ENCODE measurements around the gene NRG3. TPM values are rescaled to one million over a fixed set of nuclear protein-coding genes. Genes with fewer than 3 reads are reported as not detected.

Gene NRG3
- total RNA-seq, 1 experiment from 2014 or later = not detected

- BruUV-seq (replicated peaks) = no TSS peak
- Histone ChIP-seq H3K9ac (ENCODE audit: low read length) (no peak overlapping the region), H2AFZ (ENCODE audit: low read depth, low read length, poor library complexity, severe bottlenecking) (no peak overlapping the region), H3K9me3 (ENCODE audit: control insufficient read depth in 1 of 2, insufficient read depth in 1 of 2, low read depth in 1 of 2, low read length in 2 of 2) (peaks cover 0 to 9% of the 10 kb centered on the region in 2 experiments; a peak in 3 of 4 replicates), H3K27ac (ENCODE audit: low read depth, low read length) (no peak overlapping the region), H3K9me2 (ENCODE audit: insufficient read depth) (no peaks in the 10 kb centered on the region), H3K79me2 (ENCODE audit: insufficient read depth, low read length) (no peaks in the 10 kb centered on the region), H3K4me3 (replicated peaks in 1 of 2; ENCODE audit: low read depth in 1 of 2, low read length in 2 of 2) (no peak overlapping the region), H3K4me2 (ENCODE audit: low read length) (no peak overlapping the region), H3K4me1 (ENCODE audit: control insufficient read depth in 1 of 2, insufficient read depth in 2 of 2, low read length in 2 of 2) (no peaks in the 10 kb centered on the region), H3K27me3 (ENCODE audit: insufficient read depth, low read length) (no peaks in the 10 kb centered on the region), H3K36me3 (ENCODE audit: control insufficient read depth in 1 of 2, insufficient read depth in 2 of 2, low read length in 2 of 2) (no peaks in the 10 kb centered on the region), H4K20me1 (ENCODE audit: insufficient read depth) (no peaks in the 10 kb centered on the region)
- ChIA-PET RAD21 (ENCODE audit: low non-redundant PET in 1 of 2, low total read pairs in 2 of 2, uncharacterized antibody in 2 of 2, unreplicated experiment in 2 of 2) (no interaction called here), POLR2A (no interaction called here), CTCF (no interaction called here)
- DNase-seq (ENCODE audit: low read depth, low spot score) = no peak
- ATAC-seq = no peak
- TF ChIP-seq ZNF274 (IDR thresholded peaks at IDR 0.05; ENCODE audit: low read depth, low read length) (no peak), POLR2A (IDR thresholded peaks at IDR 0.05; ENCODE audit: borderline replicate concordance, extremely low read depth, insufficient read depth, insufficient read length) (no peak), ZFX (IDR thresholded peaks at IDR 0.05) (no peak), TCF7L2 (IDR thresholded peaks at IDR 0.05; ENCODE audit: borderline replicate concordance, extremely low read depth, insufficient read depth, insufficient read length) (no peak), POLR2AphosphoS5 (IDR thresholded peaks at IDR 0.05; ENCODE audit: low read depth, low read length) (no peak), FOSL1 (IDR thresholded peaks at IDR 0.05; ENCODE audit: low read depth) (no peak)
- intact Hi-C loops (cut with micrococcal nuclease) = no loop called here
These were observed 11.2 kb upstream of the NRG3 start for GRCh38 chr10:81863771-81864170.

DNA sequence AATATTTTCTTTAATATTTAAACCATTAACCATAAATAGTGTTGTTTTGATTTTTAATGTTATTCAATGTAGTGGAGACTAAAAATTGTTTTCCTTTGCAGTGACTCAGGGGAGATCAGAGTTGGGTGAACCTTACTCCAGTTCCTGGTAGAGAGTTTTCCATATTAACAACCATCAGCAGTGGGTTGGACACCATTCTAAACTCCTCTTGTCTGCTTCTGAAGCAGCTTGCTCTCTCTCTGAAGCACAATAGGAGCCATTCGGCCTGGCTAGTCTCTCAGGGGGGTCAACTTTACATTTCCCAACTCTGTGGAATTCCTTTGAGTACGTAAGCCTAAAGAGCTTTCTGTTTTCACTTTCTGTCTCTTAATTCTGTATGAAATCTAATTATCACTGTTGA is 9.4 kb upstream of the NRG3 start:
- ATAC-seq = no peak
- TF ChIP-seq, protein P1, sequence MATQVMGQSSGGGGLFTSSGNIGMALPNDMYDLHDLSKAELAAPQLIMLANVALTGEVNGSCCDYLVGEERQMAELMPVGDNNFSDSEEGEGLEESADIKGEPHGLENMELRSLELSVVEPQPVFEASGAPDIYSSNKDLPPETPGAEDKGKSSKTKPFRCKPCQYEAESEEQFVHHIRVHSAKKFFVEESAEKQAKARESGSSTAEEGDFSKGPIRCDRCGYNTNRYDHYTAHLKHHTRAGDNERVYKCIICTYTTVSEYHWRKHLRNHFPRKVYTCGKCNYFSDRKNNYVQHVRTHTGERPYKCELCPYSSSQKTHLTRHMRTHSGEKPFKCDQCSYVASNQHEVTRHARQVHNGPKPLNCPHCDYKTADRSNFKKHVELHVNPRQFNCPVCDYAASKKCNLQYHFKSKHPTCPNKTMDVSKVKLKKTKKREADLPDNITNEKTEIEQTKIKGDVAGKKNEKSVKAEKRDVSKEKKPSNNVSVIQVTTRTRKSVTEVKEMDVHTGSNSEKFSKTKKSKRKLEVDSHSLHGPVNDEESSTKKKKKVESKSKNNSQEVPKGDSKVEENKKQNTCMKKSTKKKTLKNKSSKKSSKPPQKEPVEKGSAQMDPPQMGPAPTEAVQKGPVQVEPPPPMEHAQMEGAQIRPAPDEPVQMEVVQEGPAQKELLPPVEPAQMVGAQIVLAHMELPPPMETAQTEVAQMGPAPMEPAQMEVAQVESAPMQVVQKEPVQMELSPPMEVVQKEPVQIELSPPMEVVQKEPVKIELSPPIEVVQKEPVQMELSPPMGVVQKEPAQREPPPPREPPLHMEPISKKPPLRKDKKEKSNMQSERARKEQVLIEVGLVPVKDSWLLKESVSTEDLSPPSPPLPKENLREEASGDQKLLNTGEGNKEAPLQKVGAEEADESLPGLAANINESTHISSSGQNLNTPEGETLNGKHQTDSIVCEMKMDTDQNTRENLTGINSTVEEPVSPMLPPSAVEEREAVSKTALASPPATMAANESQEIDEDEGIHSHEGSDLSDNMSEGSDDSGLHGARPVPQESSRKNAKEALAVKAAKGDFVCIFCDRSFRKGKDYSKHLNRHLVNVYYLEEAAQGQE (IDR thresholded peaks at IDR 0.05; ENCODE audit: low read depth) = no peak
- no peak for TF ChIP-seq EZH2phosphoT487 (IDR thresholded peaks at IDR 0.05; ENCODE audit: borderline replicate concordance)
- TF ChIP-seq EZH2 (IDR thresholded peaks at IDR 0.05) = no peak
- TF ChIP-seq EGR1 (IDR thresholded peaks at IDR 0.05; ENCODE audit: low read depth) = no peak
- TF ChIP-seq RAD21 (IDR thresholded peaks at IDR 0.05; ENCODE audit: low read depth) = no peak
- TF ChIP-seq, protein P2, sequence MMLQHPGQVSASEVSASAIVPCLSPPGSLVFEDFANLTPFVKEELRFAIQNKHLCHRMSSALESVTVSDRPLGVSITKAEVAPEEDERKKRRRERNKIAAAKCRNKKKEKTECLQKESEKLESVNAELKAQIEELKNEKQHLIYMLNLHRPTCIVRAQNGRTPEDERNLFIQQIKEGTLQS (IDR thresholded peaks at IDR 0.05) = no peak
- TF ChIP-seq, protein P3, sequence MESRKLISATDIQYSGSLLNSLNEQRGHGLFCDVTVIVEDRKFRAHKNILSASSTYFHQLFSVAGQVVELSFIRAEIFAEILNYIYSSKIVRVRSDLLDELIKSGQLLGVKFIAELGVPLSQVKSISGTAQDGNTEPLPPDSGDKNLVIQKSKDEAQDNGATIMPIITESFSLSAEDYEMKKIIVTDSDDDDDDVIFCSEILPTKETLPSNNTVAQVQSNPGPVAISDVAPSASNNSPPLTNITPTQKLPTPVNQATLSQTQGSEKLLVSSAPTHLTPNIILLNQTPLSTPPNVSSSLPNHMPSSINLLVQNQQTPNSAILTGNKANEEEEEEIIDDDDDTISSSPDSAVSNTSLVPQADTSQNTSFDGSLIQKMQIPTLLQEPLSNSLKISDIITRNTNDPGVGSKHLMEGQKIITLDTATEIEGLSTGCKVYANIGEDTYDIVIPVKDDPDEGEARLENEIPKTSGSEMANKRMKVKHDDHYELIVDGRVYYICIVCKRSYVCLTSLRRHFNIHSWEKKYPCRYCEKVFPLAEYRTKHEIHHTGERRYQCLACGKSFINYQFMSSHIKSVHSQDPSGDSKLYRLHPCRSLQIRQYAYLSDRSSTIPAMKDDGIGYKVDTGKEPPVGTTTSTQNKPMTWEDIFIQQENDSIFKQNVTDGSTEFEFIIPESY (IDR thresholded peaks at IDR 0.05; ENCODE audit: extremely low read depth, insufficient replicate concordance, low read length) = no peak
- TF ChIP-seq SRF (IDR thresholded peaks at IDR 0.05; ENCODE audit: low read depth) = no peak
- TF ChIP-seq JUND (IDR thresholded peaks at IDR 0.05) = no peak
- no peak for TF ChIP-seq CEBPB (IDR thresholded peaks at IDR 0.05; ENCODE audit: low read depth)

More for the DNA sequence above, 9.4 kb upstream of the NRG3 start:
- ChIA-PET CTCF (no interaction called here), RAD21 (ENCODE audit: low non-redundant PET in 1 of 2, low total read pairs in 2 of 2, uncharacterized antibody in 2 of 2, unreplicated experiment in 2 of 2) (no interaction called here), POLR2A (no interaction called here)
- intact Hi-C loops (cut with micrococcal nuclease) = no loop called here
- Histone ChIP-seq H3K4me2 (ENCODE audit: low read length) (no peak overlapping the region), H3K27me3 (ENCODE audit: insufficient read depth, low read length) (no peaks in the 10 kb centered on the region), H3K9me2 (ENCODE audit: insufficient read depth) (no peaks in the 10 kb centered on the region), H3K36me3 (ENCODE audit: control insufficient read depth in 1 of 2, insufficient read depth in 2 of 2, low read length in 2 of 2) (no peaks in the 10 kb centered on the region), H3K9me3 (ENCODE audit: control insufficient read depth in 1 of 2, insufficient read depth in 1 of 2, low read depth in 1 of 2, low read length in 2 of 2) (peaks cover 0 to 12% of the 10 kb centered on the region in 2 experiments; a peak in 2 of 4 replicates), H3K4me1 (ENCODE audit: control insufficient read depth in 1 of 2, insufficient read depth in 2 of 2, low read length in 2 of 2) (no peaks in the 10 kb centered on the region), H3K4me3 (replicated peaks in 1 of 2; ENCODE audit: low read depth in 1 of 2, low read length in 2 of 2) (no peak overlapping the region), H3K9ac (ENCODE audit: low read length) (no peak overlapping the region), H4K20me1 (ENCODE audit: insufficient read depth) (no peaks in the 10 kb centered on the region), H2AFZ (ENCODE audit: low read depth, low read length, poor library complexity, severe bottlenecking) (no peak overlapping the region), H3K79me2 (ENCODE audit: insufficient read depth, low read length) (no peaks in the 10 kb centered on the region), H3K27ac (ENCODE audit: low read depth, low read length) (no peak overlapping the region)
- no peak for DNase-seq (ENCODE audit: low read depth, low spot score)
- no TSS peak for BruUV-seq (replicated peaks)
